DMS114 treated with DMSO at 0.1 percent for 48 hours (cell line): ENCODE data around the gene KRT14.

ENCODE experiments used
- DNase-seq: peaks from one replicate; lab custom pipeline; 2025; ENCODE audit not compliant: unreplicated experiment; lab: John Stamatoyannopoulos, UW

The KRT14 gene

GRCh38 chr17:41533613-41534012, 53.1 kb downstream of the KRT14 start:
- no peak for DNase-seq

- no peak for DNase-seq
These were observed 53.6 kb downstream of the KRT14 start for GRCh38 chr17:41532947-41533570.
